Mammary epithelial cell (primary cell): ENCODE results near the gene SFMBT2.

Source experiments
- EZH2 ChIP-seq: IDR thresholded peaks from 2 replicates; pipeline ENCODE4 v1.6.1; 2012; ENCODE audit warnings: low read length, inconsistent platforms, borderline replicate concordance
- TF ChIP-seq, protein P1 (sequence below), 2 donors: IDR thresholded peaks in 1 of 2; conservative IDR thresholded peaks in 1 of 2; 2 replicates each; pipeline ENCODE4 v1.5.1; 2011 to 2012; ENCODE audit warnings: inconsistent platforms in 2 of 2, low read length in 2 of 2, mild to moderate bottlenecking in 2 of 2, control low read depth in 1 of 2, low read depth in 1 of 2; ENCODE audit not compliant: insufficient read depth in 1 of 2; ENCODE audit errors: extremely low read depth in 1 of 2

DNA sequence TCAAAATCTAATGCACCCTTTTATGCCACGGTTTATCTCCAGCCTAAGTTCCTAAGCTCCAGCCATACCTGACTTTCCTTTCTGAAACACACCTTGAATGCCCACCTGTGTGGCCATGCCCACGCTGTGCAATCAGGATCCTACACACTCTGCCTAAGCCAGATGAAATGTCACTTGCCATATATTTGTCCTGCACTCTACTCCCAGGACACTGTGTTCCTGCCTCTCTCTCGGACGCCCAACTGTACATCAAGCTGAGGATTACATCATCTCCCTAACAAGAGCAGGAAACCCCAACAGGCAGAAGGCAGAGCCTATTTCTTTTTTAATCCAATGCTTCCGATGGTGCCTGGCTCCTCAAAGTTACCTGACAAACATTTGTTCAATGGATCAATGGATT, 214.6 kb downstream of the SFMBT2 start:
- TF ChIP-seq EZH2 = no peak
- TF ChIP-seq, protein P1, sequence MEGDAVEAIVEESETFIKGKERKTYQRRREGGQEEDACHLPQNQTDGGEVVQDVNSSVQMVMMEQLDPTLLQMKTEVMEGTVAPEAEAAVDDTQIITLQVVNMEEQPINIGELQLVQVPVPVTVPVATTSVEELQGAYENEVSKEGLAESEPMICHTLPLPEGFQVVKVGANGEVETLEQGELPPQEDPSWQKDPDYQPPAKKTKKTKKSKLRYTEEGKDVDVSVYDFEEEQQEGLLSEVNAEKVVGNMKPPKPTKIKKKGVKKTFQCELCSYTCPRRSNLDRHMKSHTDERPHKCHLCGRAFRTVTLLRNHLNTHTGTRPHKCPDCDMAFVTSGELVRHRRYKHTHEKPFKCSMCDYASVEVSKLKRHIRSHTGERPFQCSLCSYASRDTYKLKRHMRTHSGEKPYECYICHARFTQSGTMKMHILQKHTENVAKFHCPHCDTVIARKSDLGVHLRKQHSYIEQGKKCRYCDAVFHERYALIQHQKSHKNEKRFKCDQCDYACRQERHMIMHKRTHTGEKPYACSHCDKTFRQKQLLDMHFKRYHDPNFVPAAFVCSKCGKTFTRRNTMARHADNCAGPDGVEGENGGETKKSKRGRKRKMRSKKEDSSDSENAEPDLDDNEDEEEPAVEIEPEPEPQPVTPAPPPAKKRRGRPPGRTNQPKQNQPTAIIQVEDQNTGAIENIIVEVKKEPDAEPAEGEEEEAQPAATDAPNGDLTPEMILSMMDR (conservative IDR thresholded peaks at IDR 0.05 in 1 of 2, IDR thresholded peaks at IDR 0.05 in 1 of 2; ENCODE audit: extremely low read depth in 1 of 2, insufficient read depth in 1 of 2, low read depth in 1 of 2, low read length in 2 of 2) = no peak
